Measurements from ENCODE around the gene RAP2B. TPM values are rescaled to one million over a fixed set of nuclear protein-coding genes. Genes with fewer than 3 reads are reported as not detected.

Gene RAP2B
- total RNA-seq, 1 experiment from 2014 or later: 18.2 TPM

- Histone ChIP-seq H4K91ac (ENCODE audit: insufficient read length, low read depth, low read length) (no peak overlapping the region), H2BK15ac (ENCODE audit: low read depth, low read length) (no peak overlapping the region), H3K9ac (ENCODE audit: extremely low read depth, insufficient read length, low read length) (no peak overlapping the region), H2AK5ac (ENCODE audit: insufficient read length, low read length) (no peak overlapping the region), H2BK12ac (ENCODE audit: insufficient read length, low read depth, low read length) (no peak overlapping the region), H2BK5ac (ENCODE audit: insufficient read length, low read length) (no peak overlapping the region), H2AFZ (ENCODE audit: low read length) (no peak overlapping the region), H4K5ac (ENCODE audit: insufficient read length, low read depth, low read length) (no peak overlapping the region), H3K23me2 (ENCODE audit: insufficient read length, low read depth, low read length, poor library complexity, severe bottlenecking) (no peaks in the 10 kb centered on the region), H3K4ac (ENCODE audit: low read depth, low read length) (no peak overlapping the region), H3K4me1 (ENCODE audit: insufficient read depth, low read length) (no peaks in the 10 kb centered on the region; the same call in 1 of the 2 replicates), H3K9me3 (ENCODE audit: control insufficient read depth, low read depth, low read length) (no peaks in the 10 kb centered on the region), H3K27me3 (ENCODE audit: insufficient read depth, low read length) (no peaks in the 10 kb centered on the region), H3K23ac (ENCODE audit: insufficient read length, low read depth, low read length) (no peak overlapping the region), H2BK120ac (ENCODE audit: low read depth, low read length, poor library complexity, severe bottlenecking) (no peak overlapping the region), H3K79me1 (ENCODE audit: insufficient read depth, low read depth, low read length, poor library complexity, severe bottlenecking) (no peaks in the 10 kb centered on the region), H4K20me1 (ENCODE audit: control insufficient read depth, insufficient read depth, insufficient read length) (no peaks in the 10 kb centered on the region), H3K56ac (ENCODE audit: insufficient read length, low read depth, low read length) (no peak overlapping the region), H3K79me2 (ENCODE audit: insufficient read depth, low read length) (no peaks in the 10 kb centered on the region), H3K14ac (ENCODE audit: insufficient read depth, low read length) (no peak overlapping the region), H3T11ph (ENCODE audit: low read length) (no peak overlapping the region), H2BK20ac (ENCODE audit: low read depth, low read length, poor library complexity, severe bottlenecking) (no peak overlapping the region), H3K18ac (ENCODE audit: insufficient read length, low read depth, low read length) (no peak overlapping the region), H4K8ac (replicated peaks; ENCODE audit: insufficient read length, low read depth, low read length) (no peak overlapping the region), H3K4me2 (ENCODE audit: insufficient read depth, insufficient read length, low read length) (no peak overlapping the region), H3K27ac (ENCODE audit: insufficient read length, low read depth, low read length) (no peak overlapping the region)
- Mint-ChIP-seq H3K4me1 (peaks cover 15 to 21% of the 10 kb centered on the region in 2 experiments), H3K27ac (no peak overlapping the region), H3K36me3 (ENCODE audit: insufficient read depth in 1 of 3, low read depth in 3 of 3) (no peaks in the 10 kb centered on the region), H3K4me3 (no peak overlapping the region), H3K9me3 (no peaks in the 10 kb centered on the region), H3K27me3 (ENCODE audit: low read depth) (no peaks in the 10 kb centered on the region)
- no peak for DNase-seq
- WGBS (ENCODE audit: extremely low coverage, insufficient read length, low lambda C conversion rate): no CpG with 5 or more reads among the region's 1 CpG
- TF ChIP-seq CTCF (conservative IDR thresholded peaks at IDR 0.05): no peak
These were observed 53.5 kb downstream of the RAP2B start for GRCh38 chr3:153215497-153215896.

All from H9 (cell line).